Activated effector memory CD4-positive, alpha-beta T cell treated with Interleukin-2 at 50 U/mL for 16 hours (primary cell): ENCODE results near the gene REPS2.

Source experiments
- DNase-seq: peaks from one replicate; pipeline ENCODE4 v3.0.0-alpha.2; 2020

The REPS2 gene

GRCh38 chrX:17098516-17099247, 152.2 kb downstream of the REPS2 start:
- DNase-seq: no peak

DNA sequence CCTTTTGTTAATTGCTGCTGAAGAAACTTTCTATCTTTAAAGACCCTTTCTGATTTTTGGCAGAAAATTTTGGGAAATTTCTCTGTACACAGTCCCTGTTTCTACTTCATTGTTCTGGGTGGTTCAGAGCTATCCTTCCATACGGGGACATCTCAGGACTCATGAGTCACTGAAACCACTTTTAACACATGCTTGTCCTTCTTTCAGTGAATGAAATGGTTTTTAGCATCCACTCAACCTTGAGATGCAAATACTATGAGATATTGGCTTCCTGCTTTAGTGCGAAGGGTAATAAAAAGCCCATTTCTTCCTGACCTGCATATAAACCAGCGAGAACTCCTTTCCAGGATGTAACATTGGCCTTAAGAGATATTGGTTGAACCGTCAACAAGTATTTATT, 158.0 kb downstream of the REPS2 start:
- DNase-seq: no peak

DNA sequence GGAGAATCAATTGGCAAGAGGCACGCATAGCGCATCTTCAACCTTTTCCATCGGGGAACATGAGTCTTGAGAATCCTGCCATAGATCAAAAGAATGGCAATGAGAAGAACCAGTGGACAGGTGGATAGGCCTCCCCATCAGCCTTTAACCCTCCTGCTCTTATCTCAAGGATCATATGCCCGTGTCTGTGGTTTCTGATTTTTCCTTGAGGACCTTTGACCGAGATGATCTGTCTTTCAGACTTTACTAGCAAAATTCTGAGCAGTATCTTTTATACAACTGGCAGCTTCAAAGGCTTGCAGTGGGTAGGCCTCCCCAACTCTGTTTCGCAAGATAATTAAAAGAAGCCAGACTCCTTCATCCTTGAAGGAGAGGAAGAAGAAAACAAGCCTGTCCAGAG, 174.4 kb downstream of the REPS2 start:
- DNase-seq: no peak

DNA sequence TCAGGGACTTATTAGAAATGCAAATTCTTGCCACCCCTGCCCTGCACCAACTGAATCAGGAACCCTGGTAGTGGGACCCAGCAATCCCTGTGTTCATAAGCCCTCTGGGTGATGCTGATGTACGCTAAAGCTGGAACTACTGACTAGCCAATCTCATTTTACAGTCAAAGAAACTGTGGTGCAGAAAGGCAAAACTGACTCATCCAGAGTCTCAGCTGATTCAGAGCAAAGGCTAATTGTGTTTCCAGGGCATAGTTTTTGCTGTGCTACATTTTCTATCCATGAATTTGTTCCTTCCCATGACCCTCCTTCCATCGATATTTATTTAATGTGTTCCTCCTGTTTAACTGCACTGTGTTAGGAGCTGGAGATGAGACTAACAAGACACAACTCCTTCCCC, 207.5 kb downstream of the REPS2 start:
- no peak for DNase-seq

- no peak for DNase-seq
These were observed 214.5 kb downstream of the REPS2 start for GRCh38 chrX:17160975-17161374.

DNA sequence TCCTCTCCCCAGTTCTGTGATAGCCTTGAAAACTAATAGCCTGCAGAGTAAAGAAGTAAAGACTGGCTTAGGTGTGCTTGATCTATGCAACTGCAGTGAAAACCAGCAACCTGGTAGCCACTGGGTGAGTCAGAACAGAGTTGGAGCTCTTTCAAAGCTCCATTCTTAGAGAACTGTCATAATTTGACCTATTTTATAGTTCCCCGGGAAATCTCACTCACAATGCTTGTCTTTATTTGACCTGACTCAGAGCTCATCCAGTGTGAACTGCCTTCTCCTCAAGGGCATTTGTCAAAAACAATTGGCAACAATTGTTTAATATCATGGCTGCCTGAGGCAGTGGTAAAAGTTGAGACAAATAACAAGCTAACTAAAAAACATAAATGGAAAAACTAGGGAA, 215.5 kb downstream of the REPS2 start:
- DNase-seq: no peak

DNA sequence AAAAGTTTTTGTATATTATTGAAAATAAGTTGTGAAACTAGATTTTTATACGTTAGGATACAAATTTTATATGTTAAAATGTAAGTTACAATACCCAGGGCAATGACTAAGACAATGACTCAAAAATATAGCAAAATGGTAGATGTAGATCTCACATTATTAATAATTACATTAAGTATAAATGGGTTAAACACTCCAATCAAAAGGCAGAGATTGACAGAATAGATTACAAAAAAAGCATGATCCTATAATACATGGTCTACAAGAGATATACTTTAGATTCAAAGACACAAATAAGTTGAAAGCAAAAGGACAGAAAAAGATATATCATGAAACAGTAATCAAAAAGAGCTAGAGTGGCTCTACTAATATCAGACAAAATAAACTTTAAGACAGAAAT, 217.6 kb downstream of the REPS2 start:
- no peak for DNase-seq

GRCh38 chrX:17164941-17165340, 218.5 kb downstream of the REPS2 start:
- DNase-seq: no peak

GRCh38 chrX:17167915-17168314, 221.5 kb downstream of the REPS2 start:
- DNase-seq: no peak

DNA sequence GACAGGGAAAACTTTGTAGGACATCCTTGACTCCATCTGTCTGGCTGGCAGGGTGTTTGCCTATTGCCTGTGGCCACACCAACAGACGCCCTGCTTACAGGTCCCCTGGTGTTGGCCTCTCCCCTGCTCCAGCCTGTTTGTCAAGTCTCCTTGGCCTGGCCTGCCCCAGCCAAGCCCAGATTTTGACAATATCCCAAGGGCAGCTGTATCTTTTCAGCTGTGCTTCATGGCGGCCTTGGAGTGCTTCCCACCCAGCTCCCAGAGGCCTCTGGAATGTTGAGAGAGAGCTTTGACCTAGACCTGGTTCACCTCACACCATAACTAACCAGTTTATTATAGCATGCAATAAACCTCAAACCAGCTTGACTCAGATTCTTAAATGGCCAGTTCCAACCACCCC, 224.5 kb downstream of the REPS2 start:
- DNase-seq: no peak

GRCh38 chrX:17174671-17175070, 228.2 kb downstream of the REPS2 start:
- DNase-seq: no peak

DNA sequence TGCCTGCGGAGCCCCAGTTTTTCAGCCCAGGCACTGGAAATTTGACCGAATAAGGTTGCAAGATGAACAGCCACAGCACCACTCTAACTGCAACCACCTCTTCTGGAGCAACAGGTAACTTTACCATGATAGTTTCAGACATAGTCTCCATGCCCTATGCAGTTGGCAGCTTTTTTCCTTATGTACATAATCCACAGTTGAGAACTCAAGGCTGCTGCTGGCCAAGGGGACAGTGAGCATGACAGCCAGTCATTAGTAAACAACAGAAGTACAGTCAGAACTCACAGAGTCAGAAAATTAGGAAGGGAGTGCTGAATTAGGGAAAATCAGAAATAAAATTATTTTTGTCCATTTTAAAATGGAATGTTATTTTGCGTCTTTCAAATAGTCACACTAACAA, 235.9 kb downstream of the REPS2 start:
- no peak for DNase-seq

GRCh38 chrX:17183566-17183965, 237.1 kb downstream of the REPS2 start:
- DNase-seq: no peak

DNA sequence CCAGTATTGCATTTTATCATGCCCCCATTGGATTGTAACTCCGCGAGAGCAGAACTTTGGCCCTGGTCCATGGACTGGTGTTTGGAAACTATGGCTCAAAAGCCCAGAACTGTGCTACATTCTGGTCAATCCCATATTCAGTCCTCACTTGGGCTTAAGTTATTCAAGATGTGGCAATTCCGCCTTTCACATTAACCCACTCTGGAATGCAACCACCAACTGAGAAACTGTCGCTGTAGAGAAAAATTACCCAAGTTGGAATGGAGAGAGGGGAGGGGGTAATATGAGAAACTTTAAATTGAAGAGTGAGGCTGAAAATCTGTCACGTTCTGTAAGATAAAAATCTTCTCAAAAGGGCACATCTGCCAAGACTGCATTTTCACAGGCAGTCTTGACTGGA, 239.0 kb downstream of the REPS2 start:
- no peak for DNase-seq

DNA sequence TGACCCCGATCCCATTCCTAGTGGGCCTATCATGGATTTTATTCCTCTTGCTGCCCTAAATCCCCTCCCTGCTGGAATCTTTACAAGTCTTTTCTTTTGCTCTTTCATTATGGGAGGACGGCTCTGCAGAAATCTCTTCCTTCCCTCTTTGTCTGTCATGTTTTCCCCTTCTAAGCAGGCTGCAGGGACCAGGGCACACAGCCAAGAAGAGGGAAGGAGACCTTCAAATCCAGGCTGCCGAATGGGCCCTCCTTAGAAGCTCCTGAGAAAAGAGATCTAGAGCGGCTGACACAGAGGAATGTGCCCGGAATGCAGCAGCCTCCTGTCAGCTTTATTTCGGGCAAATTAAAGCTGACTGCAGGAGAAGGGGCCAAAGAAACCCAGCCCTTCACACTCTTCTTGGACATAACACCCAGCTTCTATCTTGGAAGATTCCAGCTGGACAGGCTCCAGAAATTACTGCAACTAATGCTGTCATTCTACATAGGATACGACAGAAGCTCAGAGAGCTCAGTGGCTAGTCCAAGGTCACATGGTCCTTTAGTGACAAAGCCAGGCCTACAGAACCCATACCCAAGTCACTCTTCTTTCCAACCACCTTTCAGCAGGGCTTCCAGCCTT, 240.8 kb downstream of the REPS2 start:
- DNase-seq: no peak

DNA sequence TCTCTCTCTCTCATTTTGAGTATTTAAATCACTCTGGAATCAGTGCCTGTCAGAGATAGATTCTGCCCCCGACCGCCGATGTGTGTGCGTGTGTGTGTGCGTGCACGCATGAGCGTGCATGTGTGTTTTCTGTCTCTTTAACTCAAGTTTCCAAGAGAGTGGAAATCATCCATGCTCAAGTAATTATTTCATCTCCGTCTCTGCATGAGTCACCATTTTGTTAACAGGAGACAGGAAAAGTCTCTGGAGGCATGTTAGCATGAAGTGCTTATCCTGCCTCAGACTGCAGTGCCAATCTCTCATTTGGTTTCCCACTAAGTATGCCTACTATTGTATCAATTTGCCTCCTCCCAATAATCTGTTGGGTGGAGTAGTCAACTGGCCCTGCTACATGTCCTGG, 245.6 kb downstream of the REPS2 start:
- no peak for DNase-seq
